ENCODE data around the gene WNT2B. TPM values are rescaled to one million over a fixed set of nuclear protein-coding genes. Genes with fewer than 3 reads are reported as not detected.

WNT2B gene
- total and polyA plus RNA-seq, 2 donors (not counting 3 experiments of a cell fraction or from before 2014, with no cell fraction given): 1.5 to 3.6 TPM

DNA sequence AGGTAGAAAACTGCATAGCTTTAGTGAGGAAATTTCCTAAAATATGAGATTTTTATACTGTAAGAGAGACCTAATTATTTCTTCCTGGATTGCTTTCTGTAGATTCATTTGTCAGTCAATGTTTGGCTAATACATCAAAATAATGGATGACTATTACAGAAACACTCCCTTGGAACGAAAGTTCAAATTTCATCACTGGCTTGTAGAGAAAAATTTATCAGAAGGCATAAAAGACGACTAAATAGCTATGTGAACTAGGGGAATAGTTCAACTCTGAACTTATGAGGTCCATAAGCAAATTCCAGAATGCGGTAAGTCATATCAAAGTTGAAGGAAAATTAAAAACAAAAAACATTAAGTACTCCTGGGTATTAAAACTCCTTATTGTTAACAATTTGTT is 36.0 kb downstream of the WNT2B start:
- Histone ChIP-seq H3K4me1 (ENCODE audit: control insufficient read depth, extremely low read depth, insufficient read depth, low read length) (peaks cover 27% of the 10 kb centered on the region), H3K9ac (replicated peaks; ENCODE audit: extremely low read depth, insufficient read depth, low read length) (peak overlapping the region; percentile 82)

More for the DNA sequence above, 36.0 kb downstream of the WNT2B start:
- DNase-seq (ENCODE audit: low read depth, low spot score) (peak; percentile 49), FAIRE-seq (peak; percentile 48)
- POLR2A ChIA-PET: interaction anchor here (0.6 kb wide), 1 partner anchor 79 kb away, joined by 9 read pairs; no protein-coding TSS in a partner anchor
- H3K9me1 ChIP-seq (replicated peaks; ENCODE audit: control insufficient read depth, extremely low read depth, insufficient read depth, low read length): no peaks in the 10 kb centered on the region
- dilution Hi-C loops (cut with MboI; ENCODE audit: extremely low pct_ligation_motif_present, low sequenced_read_pairs) (no loop called here), intact Hi-C loops (cut with micrococcal nuclease) (loop anchor here (1.0 to 5.0 kb wide), 5 partner anchors 20 to 160 kb away; partner anchors contain the start of genes CAPZA1 and ST7L)
- H3K27ac ChIP-seq (ENCODE audit: insufficient read depth, low read depth, low read length): peak overlapping the region; percentile 99
- peaks cover 0 to 3% of the 10 kb centered on the region in 2 experiments for H3K36me3 ChIP-seq (ENCODE audit: control insufficient read depth in 2 of 2, extremely low read depth in 1 of 2, insufficient read depth in 2 of 2, low read length in 2 of 2)
- CTCF ChIA-PET: interaction anchor here (0.9 to 3.2 kb wide), 10 partner anchors 9 to 175 kb away, joined by 3 to 19 read pairs (median 4); partner anchors contain the start of gene ST7L
- H2AFZ ChIP-seq (ENCODE audit: low read depth, low read length): no peak overlapping the region
- H3K79me2 ChIP-seq (ENCODE audit: control insufficient read depth, insufficient read depth, low read length): no peaks in the 10 kb centered on the region
- peak overlapping the region; percentile 82 for H3K4me2 ChIP-seq (ENCODE audit: insufficient read depth, low read length)
- no TSS peak for BruUV-seq (replicated peaks)
- no peaks in the 10 kb centered on the region for H3K27me3 ChIP-seq (ENCODE audit: control insufficient read depth in 2 of 2, insufficient read depth in 2 of 2, low read length in 2 of 2)
- H3K4me3 ChIP-seq (replicated peaks in 1 of 3; ENCODE audit: insufficient read depth in 1 of 3, low read depth in 1 of 3, low read length in 3 of 3): no peak overlapping the region
- TF ChIP-seq POLR2A (IDR thresholded peaks at IDR 0.05; ENCODE audit: low read depth, low read length) (no peak), FOS (IDR thresholded peaks at IDR 0.05; ENCODE audit: borderline replicate concordance, insufficient read depth, low read length) (no peak), JUN (IDR thresholded peaks at IDR 0.05; ENCODE audit: borderline replicate concordance, insufficient read depth, insufficient read length, low read depth) (no peak), GATA2 (IDR thresholded peaks at IDR 0.05; ENCODE audit: insufficient read depth, insufficient read length, low read depth, low read length) (no peak), MYC (IDR thresholded peaks at IDR 0.05; ENCODE audit: low read depth, low read length) (no peak), POLR2AphosphoS5 (IDR thresholded peaks at IDR 0.05; ENCODE audit: insufficient read depth, low read depth, low read length) (no peak), EZH2 (IDR thresholded peaks at IDR 0.05; ENCODE audit: borderline replicate concordance, low read depth, low read length, severe bottlenecking) (no peak)
- TF ChIP-seq, protein P1, sequence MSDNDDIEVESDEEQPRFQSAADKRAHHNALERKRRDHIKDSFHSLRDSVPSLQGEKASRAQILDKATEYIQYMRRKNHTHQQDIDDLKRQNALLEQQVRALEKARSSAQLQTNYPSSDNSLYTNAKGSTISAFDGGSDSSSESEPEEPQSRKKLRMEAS (IDR thresholded peaks at IDR 0.05; ENCODE audit: insufficient read depth, insufficient read length): no peak
- TF ChIP-seq, protein P2, sequence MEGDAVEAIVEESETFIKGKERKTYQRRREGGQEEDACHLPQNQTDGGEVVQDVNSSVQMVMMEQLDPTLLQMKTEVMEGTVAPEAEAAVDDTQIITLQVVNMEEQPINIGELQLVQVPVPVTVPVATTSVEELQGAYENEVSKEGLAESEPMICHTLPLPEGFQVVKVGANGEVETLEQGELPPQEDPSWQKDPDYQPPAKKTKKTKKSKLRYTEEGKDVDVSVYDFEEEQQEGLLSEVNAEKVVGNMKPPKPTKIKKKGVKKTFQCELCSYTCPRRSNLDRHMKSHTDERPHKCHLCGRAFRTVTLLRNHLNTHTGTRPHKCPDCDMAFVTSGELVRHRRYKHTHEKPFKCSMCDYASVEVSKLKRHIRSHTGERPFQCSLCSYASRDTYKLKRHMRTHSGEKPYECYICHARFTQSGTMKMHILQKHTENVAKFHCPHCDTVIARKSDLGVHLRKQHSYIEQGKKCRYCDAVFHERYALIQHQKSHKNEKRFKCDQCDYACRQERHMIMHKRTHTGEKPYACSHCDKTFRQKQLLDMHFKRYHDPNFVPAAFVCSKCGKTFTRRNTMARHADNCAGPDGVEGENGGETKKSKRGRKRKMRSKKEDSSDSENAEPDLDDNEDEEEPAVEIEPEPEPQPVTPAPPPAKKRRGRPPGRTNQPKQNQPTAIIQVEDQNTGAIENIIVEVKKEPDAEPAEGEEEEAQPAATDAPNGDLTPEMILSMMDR (IDR thresholded peaks at IDR 0.05; ENCODE audit: extremely low read depth in 1 of 2, insufficient read depth in 1 of 2, low read depth in 1 of 2, low read length in 2 of 2): no peak
- no peaks in the 10 kb centered on the region for H4K20me1 ChIP-seq (replicated peaks; ENCODE audit: control insufficient read depth, extremely low read depth, insufficient read depth, low read length)
- H3K9me3 ChIP-seq (replicated peaks; ENCODE audit: control insufficient read depth, insufficient read depth, low read length): no peaks in the 10 kb centered on the region
